ENCODE results near the gene HPSE2. TPM values are rescaled to one million over a fixed set of nuclear protein-coding genes. Genes with fewer than 3 reads are reported as not detected.

Gene HPSE2
- total RNA-seq, 2 experiments from 2014 or later, result not detected

DNA sequence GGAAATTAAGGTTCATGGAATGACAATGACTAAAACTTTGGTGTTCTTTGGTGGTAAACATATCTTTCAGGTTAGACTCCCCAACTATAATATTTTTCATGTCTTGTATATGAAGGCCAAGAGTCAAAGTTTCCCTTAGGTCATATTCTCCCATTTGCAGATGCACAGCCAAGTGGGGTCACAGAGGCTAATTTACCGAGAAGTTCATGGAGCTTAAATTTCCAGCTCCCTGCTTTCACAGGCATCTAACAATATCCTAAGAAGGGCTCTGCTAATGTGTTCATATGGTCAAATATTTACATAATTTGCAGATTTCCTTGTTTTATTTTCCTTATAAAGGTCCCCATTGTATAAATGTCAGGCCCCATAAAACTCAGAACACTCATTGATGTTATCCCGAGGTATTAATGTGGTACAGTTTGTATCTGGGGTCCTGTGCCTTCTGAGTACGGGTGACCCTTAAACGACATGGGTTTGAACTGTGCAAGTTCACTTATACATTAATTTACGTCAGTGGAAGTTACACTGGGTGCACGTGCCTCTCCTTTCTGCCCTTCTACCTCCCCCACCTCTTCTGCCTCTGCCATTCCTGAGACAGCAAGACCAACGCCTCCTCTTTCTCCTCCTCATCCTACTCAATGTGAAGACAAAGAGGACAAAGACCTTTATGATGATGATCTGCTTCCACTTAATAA, 603.0 kb downstream of the HPSE2 start:
- peaks cover 11% of the 10 kb centered on the region for H3K27me3 Mint-ChIP-seq
- ChIA-PET CTCF (no interaction called here), POLR2A (no interaction called here)
- no peaks in the 10 kb centered on the region for H3K9me3 Mint-ChIP-seq (ENCODE audit: low read depth)
- no peaks in the 10 kb centered on the region for H3K36me3 Mint-ChIP-seq (ENCODE audit: low read depth)
- no peak overlapping the region for H3K27ac Mint-ChIP-seq
- H3K4me3 Mint-ChIP-seq, result no peak overlapping the region
- H3K4me1 Mint-ChIP-seq, result no peaks in the 10 kb centered on the region
- intact Hi-C loops (cut with DNase I, micrococcal nuclease), result no loop called here
- ATAC-seq (no peak), DNase-seq (no peak)

GRCh38 chr10:98628206-98628605, 607.4 kb downstream of the HPSE2 start:
- Mint-ChIP-seq H3K27ac (no peak overlapping the region), H3K4me1 (no peaks in the 10 kb centered on the region), H3K4me3 (no peak overlapping the region), H3K36me3 (ENCODE audit: low read depth) (no peaks in the 10 kb centered on the region), H3K9me3 (ENCODE audit: low read depth) (no peaks in the 10 kb centered on the region), H3K27me3 (no peaks in the 10 kb centered on the region)
- ChIA-PET CTCF (no interaction called here), POLR2A (no interaction called here)
- intact Hi-C loops (cut with DNase I, micrococcal nuclease), result no loop called here
- ATAC-seq (no peak), DNase-seq (no peak)

DNA sequence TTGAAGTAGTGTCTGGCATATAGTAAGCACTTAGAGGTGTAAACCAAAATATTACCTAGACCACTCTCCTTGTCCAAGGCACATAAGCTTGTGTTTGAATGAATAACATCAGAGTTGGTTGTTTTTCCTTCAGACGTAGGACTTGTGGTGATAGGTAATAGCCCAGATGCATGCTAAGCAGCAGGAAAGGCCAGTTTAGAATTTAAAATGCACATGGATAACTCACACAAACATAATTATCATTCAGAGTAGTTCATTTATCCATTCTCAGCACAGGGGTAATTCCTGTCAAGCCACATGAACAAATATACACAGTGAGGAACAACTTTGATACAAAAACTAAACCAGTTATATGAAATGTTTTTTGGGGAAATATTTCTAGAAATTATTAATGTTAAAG, 607.9 kb downstream of the HPSE2 start:
- CTCF ChIA-PET, result no interaction called here
- intact Hi-C loops (cut with DNase I, micrococcal nuclease), result no loop called here
- Mint-ChIP-seq H3K36me3 (ENCODE audit: low read depth) (no peaks in the 10 kb centered on the region), H3K27ac (no peak overlapping the region), H3K4me3 (no peak overlapping the region), H3K4me1 (no peaks in the 10 kb centered on the region), H3K27me3 (no peaks in the 10 kb centered on the region), H3K9me3 (ENCODE audit: low read depth) (no peaks in the 10 kb centered on the region)
- POLR2A ChIA-PET, result no interaction called here
- ATAC-seq, result no peak
- DNase-seq, result no peak

DNA sequence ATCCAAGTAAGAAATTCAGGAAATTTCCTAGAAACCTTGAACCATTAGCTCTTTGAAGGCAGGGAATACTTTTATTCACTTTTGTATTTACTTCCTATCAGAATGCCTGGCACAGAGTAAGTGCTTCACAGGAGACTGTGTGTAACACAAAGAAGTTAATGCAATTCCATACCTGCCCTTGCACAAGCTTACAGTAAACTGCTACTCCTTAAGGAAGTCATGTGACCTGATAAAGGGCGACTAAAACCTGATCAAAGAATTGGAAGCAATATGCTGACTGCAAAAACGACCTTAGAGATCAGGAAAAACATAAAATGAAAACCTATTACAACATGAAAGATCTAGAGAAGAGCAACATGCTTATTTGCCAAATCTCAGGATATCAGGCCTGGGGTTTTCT, 610.7 kb downstream of the HPSE2 start:
- DNase-seq, result no peak
- CTCF ChIA-PET, result no interaction called here
- Mint-ChIP-seq H3K36me3 (ENCODE audit: low read depth) (no peaks in the 10 kb centered on the region), H3K27me3 (peaks cover 5% of the 10 kb centered on the region), H3K4me3 (no peak overlapping the region), H3K27ac (no peak overlapping the region), H3K9me3 (ENCODE audit: low read depth) (no peaks in the 10 kb centered on the region), H3K4me1 (no peaks in the 10 kb centered on the region)
- POLR2A ChIA-PET, result no interaction called here
- ATAC-seq, result no peak
- intact Hi-C loops (cut with DNase I, micrococcal nuclease), result no loop called here

GRCh38 chr10:98623176-98623575, 612.5 kb downstream of the HPSE2 start:
- CTCF ChIA-PET, result no interaction called here
- Mint-ChIP-seq H3K4me1 (no peaks in the 10 kb centered on the region), H3K27ac (no peak overlapping the region)

DNA sequence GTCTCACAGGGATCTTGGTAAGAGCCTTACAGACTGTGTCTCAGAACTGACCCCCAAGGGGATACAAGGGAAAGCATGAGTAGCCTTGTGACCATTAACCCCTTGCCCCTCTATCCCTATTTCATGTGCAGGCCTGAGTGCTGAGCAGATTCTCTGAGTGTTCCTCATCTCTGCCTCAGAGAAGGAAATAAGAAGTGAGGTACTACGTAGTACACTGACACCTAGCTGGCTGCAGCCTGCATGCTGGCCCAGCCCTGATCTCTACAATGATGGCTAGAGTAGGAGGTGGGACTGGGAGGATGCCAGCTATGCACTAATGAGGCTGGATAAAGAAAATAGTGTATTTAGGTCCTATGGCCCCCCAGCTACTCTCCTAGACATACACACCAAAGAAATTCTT, 614.0 kb downstream of the HPSE2 start:
- POLR2A ChIA-PET, result no interaction called here
- intact Hi-C loops (cut with DNase I, micrococcal nuclease), result no loop called here
- H3K9me3 Mint-ChIP-seq (ENCODE audit: low read depth), result no peaks in the 10 kb centered on the region
- no peaks in the 10 kb centered on the region for H3K36me3 Mint-ChIP-seq (ENCODE audit: low read depth)
- CTCF ChIA-PET, result no interaction called here
- DNase-seq (no peak), ATAC-seq (no peak)
- H3K4me3 Mint-ChIP-seq, result no peak overlapping the region
- no peaks in the 10 kb centered on the region for H3K4me1 Mint-ChIP-seq
- no peak overlapping the region for H3K27ac Mint-ChIP-seq
- peaks cover 7% of the 10 kb centered on the region for H3K27me3 Mint-ChIP-seq

More at GRCh38 chr10:98623176-98623575, 612.5 kb downstream of the HPSE2 start:
- intact Hi-C loops (cut with DNase I, micrococcal nuclease), result no loop called here
- DNase-seq (no peak), ATAC-seq (no peak)
- Mint-ChIP-seq H3K9me3 (ENCODE audit: low read depth) (no peaks in the 10 kb centered on the region), H3K36me3 (ENCODE audit: low read depth) (no peaks in the 10 kb centered on the region), H3K27me3 (peaks cover 5% of the 10 kb centered on the region), H3K4me3 (no peak overlapping the region)
- POLR2A ChIA-PET, result no interaction called here

DNA sequence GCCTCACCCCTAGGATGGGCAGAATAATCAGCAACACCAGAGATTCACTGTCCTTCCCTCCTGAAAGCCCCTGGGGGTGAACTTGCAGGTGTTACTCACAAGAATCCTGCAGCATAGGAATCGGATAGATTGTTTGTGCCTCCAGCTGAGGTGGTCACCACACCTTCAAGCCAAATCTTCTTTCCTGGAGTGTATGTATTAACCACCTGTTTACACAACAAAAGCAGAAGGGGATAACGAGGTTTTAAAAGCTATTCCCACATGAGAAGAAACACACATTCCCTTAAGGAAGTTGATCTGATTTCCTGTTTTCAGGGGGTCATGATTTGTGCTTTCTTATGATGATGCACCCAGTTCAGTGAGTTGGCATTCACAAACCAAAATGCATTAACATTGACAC, 615.1 kb downstream of the HPSE2 start:
- Mint-ChIP-seq H3K4me3 (no peak overlapping the region), H3K4me1 (no peaks in the 10 kb centered on the region), H3K9me3 (ENCODE audit: low read depth) (no peaks in the 10 kb centered on the region), H3K36me3 (ENCODE audit: low read depth) (no peaks in the 10 kb centered on the region), H3K27me3 (peaks cover 12% of the 10 kb centered on the region), H3K27ac (no peak overlapping the region)
- ChIA-PET POLR2A (no interaction called here), CTCF (no interaction called here)
- intact Hi-C loops (cut with DNase I, micrococcal nuclease), result no loop called here
- ATAC-seq, result no peak
- DNase-seq, result no peak

- Mint-ChIP-seq H3K27ac (no peak overlapping the region), H3K4me3 (no peak overlapping the region), H3K36me3 (ENCODE audit: low read depth) (no peaks in the 10 kb centered on the region), H3K4me1 (no peaks in the 10 kb centered on the region), H3K9me3 (ENCODE audit: low read depth) (no peaks in the 10 kb centered on the region), H3K27me3 (peaks cover 13% of the 10 kb centered on the region)
- intact Hi-C loops (cut with DNase I, micrococcal nuclease), result no loop called here
- CTCF ChIA-PET, result no interaction called here
- POLR2A ChIA-PET, result no interaction called here
- DNase-seq (no peak), ATAC-seq (no peak)
Observed at GRCh38 chr10:98619446-98619845, 616.2 kb downstream of the HPSE2 start.

DNA sequence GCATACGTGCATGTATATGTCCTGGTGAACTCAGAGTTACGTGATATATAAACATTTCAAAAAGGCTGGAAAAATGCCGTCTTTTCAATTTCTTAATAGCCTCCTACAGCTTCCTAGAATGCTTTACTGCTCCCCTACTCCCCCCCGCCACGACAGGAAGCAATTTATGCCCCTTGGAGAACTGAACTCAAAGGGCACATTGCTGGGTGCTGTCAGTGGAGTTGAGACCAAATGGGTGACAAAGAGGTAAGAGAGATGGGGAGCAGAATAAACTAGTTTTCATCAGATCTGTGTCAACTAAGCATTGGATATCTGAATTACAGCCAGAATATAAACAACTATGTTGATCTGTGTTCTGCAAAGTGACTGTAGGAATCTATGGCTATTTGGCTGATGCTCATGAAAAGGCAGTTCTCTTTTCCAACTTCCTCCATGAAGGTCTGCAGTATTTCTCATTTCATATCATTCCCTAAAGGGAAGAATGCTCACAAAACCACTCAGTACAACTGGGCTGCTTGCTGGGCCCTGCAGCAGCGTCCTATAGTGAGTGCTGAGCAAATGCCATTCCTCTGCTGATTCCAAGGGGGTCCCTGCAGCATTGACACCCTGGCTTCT, 617.6 kb downstream of the HPSE2 start:
- intact Hi-C loops (cut with DNase I, micrococcal nuclease), result no loop called here
- ATAC-seq, result no peak
- CTCF ChIA-PET, result interaction anchor here (0.7 kb wide), 1 partner anchor 212 kb away, joined by 3 read pairs; no protein-coding TSS in a partner anchor

DNA sequence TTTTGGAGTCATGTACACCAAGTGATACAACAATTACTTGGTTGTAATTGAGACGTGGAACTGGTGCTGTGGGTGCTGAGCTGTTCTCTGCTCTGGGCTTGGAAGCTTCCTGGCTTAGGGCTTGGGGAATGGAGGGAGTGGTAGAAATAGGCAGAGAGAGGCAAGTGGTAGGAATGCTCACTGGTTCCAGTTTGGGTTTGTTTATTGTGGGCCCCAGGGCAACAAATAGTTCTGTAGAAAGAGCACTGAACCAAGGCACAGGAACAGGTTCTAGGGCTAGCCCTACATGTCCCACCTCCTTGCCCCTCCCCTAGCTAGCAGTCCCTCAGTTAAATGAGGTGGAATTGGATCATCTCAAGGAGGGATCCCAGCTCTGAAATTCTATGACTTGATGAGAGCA, 622.2 kb downstream of the HPSE2 start:
- ChIA-PET POLR2A (no interaction called here), CTCF (no interaction called here)
- H3K27me3 Mint-ChIP-seq, result peaks cover 18% of the 10 kb centered on the region
- H3K27ac Mint-ChIP-seq, result no peak overlapping the region
- no peaks in the 10 kb centered on the region for H3K36me3 Mint-ChIP-seq (ENCODE audit: low read depth)
- intact Hi-C loops (cut with DNase I, micrococcal nuclease), result no loop called here
- H3K4me3 Mint-ChIP-seq, result no peak overlapping the region
- no peak for DNase-seq
- no peaks in the 10 kb centered on the region for H3K4me1 Mint-ChIP-seq
- no peak for ATAC-seq
- H3K9me3 Mint-ChIP-seq (ENCODE audit: low read depth), result no peaks in the 10 kb centered on the region

More for the DNA sequence above, 617.6 kb downstream of the HPSE2 start:
- H3K4me1 Mint-ChIP-seq, result no peaks in the 10 kb centered on the region
- POLR2A ChIA-PET, result no interaction called here
- no peaks in the 10 kb centered on the region for H3K36me3 Mint-ChIP-seq (ENCODE audit: low read depth)
- no peak overlapping the region for H3K4me3 Mint-ChIP-seq
- H3K27me3 Mint-ChIP-seq, result peaks cover 16% of the 10 kb centered on the region
- H3K9me3 Mint-ChIP-seq (ENCODE audit: low read depth), result no peaks in the 10 kb centered on the region
- no peak for DNase-seq
- H3K27ac Mint-ChIP-seq, result no peak overlapping the region

- H3K27ac Mint-ChIP-seq, result no peak overlapping the region
- intact Hi-C loops (cut with DNase I, micrococcal nuclease), result no loop called here
- peaks cover 21% of the 10 kb centered on the region for H3K27me3 Mint-ChIP-seq
- H3K9me3 Mint-ChIP-seq (ENCODE audit: low read depth), result no peaks in the 10 kb centered on the region
- POLR2A ChIA-PET, result no interaction called here
- H3K4me3 Mint-ChIP-seq, result no peak overlapping the region
- no peak for DNase-seq
- no peaks in the 10 kb centered on the region for H3K36me3 Mint-ChIP-seq (ENCODE audit: low read depth)
- no peak for ATAC-seq
- no peaks in the 10 kb centered on the region for H3K4me1 Mint-ChIP-seq
- CTCF ChIA-PET, result no interaction called here
Observed at GRCh38 chr10:98611436-98611835, 624.2 kb downstream of the HPSE2 start.

DNA sequence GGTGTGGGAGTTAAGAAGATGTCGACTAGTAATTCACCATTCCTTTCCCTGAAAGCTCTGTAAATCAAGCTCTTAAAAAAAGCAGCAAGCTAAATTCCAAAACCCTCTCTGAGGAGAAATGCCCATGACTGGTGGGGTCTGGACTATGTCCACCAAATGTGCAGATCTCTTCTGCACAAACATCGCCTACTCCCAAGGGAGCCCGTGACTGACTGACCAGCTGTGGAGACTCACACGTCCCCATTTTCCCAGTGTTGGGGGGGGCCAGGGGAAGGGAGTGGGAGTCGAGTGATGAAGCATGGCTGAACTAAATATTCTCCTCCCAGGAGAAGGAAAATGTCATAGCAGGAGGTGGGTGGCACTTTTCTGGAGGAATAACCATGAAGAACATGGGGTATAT, 624.8 kb downstream of the HPSE2 start:
- ATAC-seq (no peak), DNase-seq (no peak)
- ChIA-PET POLR2A (no interaction called here), CTCF (no interaction called here)
- Mint-ChIP-seq H3K27me3 (peaks cover 17% of the 10 kb centered on the region), H3K4me3 (no peak overlapping the region), H3K4me1 (no peaks in the 10 kb centered on the region), H3K9me3 (ENCODE audit: low read depth) (no peaks in the 10 kb centered on the region), H3K27ac (no peak overlapping the region), H3K36me3 (ENCODE audit: low read depth) (no peaks in the 10 kb centered on the region)
- intact Hi-C loops (cut with DNase I, micrococcal nuclease), result no loop called here
